ENCODE data around the gene RASGEF1C.
A peak's percentile ranks its signal among the peaks of the same experiment; 100 is the strongest.

RASGEF1C gene

DNA sequence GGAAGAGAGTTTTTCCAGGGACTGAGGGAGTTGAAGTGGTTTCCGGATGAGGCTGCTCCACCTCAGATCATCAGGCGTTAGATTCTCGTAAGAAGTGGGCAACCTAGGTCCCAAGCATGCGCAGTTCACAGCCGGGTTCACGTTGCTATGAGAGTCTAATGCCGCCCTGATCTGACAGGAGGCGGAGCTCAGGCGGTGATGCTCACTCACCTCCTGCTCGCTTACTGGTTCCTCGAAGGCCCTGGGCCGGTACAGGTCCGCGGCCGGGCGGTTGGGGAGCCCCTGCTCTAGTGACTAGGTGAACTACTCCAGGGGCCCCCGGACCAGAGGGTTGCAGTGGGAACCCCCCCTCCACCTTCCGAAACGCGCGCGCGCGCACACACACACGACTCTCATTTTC is 136.5 kb downstream of the RASGEF1C start:
- TF ChIP-seq SIN3A (IDR thresholded peaks at IDR 0.05; ENCODE audit: borderline replicate concordance, insufficient read depth, low read length) (no peak), POLR2AphosphoS5 (IDR thresholded peaks at IDR 0.05; ENCODE audit: low read depth, low read length) (no peak), TAF1 (IDR thresholded peaks at IDR 0.05; ENCODE audit: borderline replicate concordance, insufficient read depth, low read length) (no peak), FOXP2 (optimal IDR thresholded peaks at IDR 0.05; ENCODE audit: borderline replicate concordance, extremely low read depth, extremely low read length, insufficient read depth) (no peak)
- TF ChIP-seq, protein P1, sequence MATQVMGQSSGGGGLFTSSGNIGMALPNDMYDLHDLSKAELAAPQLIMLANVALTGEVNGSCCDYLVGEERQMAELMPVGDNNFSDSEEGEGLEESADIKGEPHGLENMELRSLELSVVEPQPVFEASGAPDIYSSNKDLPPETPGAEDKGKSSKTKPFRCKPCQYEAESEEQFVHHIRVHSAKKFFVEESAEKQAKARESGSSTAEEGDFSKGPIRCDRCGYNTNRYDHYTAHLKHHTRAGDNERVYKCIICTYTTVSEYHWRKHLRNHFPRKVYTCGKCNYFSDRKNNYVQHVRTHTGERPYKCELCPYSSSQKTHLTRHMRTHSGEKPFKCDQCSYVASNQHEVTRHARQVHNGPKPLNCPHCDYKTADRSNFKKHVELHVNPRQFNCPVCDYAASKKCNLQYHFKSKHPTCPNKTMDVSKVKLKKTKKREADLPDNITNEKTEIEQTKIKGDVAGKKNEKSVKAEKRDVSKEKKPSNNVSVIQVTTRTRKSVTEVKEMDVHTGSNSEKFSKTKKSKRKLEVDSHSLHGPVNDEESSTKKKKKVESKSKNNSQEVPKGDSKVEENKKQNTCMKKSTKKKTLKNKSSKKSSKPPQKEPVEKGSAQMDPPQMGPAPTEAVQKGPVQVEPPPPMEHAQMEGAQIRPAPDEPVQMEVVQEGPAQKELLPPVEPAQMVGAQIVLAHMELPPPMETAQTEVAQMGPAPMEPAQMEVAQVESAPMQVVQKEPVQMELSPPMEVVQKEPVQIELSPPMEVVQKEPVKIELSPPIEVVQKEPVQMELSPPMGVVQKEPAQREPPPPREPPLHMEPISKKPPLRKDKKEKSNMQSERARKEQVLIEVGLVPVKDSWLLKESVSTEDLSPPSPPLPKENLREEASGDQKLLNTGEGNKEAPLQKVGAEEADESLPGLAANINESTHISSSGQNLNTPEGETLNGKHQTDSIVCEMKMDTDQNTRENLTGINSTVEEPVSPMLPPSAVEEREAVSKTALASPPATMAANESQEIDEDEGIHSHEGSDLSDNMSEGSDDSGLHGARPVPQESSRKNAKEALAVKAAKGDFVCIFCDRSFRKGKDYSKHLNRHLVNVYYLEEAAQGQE (IDR thresholded peaks at IDR 0.05; ENCODE audit: insufficient read depth in 1 of 2, low read depth in 2 of 2, low read length in 2 of 2) = no peak

DNA sequence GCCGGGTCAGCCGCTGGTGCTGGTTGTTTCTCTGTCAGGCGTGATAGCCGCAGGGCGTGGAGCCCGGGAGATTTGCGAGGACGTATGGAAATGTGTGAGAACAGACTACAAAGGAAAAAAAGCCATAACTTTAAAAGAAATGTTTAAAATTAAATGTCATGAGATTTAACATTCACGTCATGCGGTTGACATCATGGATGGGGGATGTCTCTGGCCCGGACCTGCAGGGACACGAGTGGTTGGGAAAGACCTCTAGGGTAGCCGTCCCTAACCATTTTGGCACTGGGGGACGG is 136.8 kb downstream of the RASGEF1C start:
- no peak for TF ChIP-seq FOXP2 (optimal IDR thresholded peaks at IDR 0.05; ENCODE audit: borderline replicate concordance, extremely low read depth, extremely low read length, insufficient read depth)
- no peak for TF ChIP-seq SIN3A (IDR thresholded peaks at IDR 0.05; ENCODE audit: borderline replicate concordance, insufficient read depth, low read length)
- TF ChIP-seq, protein P1 (IDR thresholded peaks at IDR 0.05; ENCODE audit: insufficient read depth in 1 of 2, low read depth in 2 of 2, low read length in 2 of 2) = no peak
- TF ChIP-seq POLR2AphosphoS5 (IDR thresholded peaks at IDR 0.05; ENCODE audit: low read depth, low read length) = no peak
- TF ChIP-seq TAF1 (IDR thresholded peaks at IDR 0.05; ENCODE audit: borderline replicate concordance, insufficient read depth, low read length) = no peak

DNA sequence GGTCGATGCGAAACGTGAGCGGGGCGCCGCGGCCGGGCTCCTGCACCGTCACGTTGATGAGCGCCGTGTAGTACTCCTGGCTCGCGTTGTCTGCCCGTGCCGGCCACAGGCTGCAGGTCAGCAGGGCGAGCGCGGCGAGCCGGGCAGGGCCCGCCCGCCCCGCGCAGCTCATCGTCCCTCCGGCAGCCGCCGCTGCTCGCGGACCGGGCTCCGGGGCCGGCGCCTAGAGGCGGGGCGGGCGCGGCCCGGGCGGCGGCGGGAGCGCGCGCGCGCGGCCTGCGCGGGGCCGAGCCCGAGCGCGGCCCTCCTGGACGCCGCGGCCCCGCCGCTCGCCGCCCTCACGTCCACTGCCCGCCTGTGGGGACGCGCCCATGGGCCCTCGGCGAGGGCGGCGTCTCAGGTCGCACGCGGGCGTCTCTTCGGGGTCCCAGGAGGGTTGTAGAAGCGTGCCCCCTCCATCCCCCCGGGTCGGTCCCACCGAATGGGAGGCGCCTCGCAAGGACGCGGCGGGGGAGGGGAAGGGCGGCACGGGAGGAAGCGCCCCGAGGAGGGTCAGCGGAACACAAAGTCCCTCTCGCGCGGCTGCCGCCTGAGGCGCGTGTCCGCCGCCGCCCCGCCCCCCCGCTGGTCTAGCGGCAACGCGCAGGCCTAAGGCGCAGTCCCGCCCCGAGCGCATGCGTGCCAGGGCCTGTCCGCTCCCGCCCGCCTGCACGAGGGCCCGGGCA is 137.3 kb downstream of the RASGEF1C start, which contains the start of gene RNF130:
TSS of gene RNF130 (minus strand) at position 229 of the 725 bp plus-strand sequence. CDS start at position 172, 57 bp downstream.
- TF ChIP-seq TAF1 (IDR thresholded peaks at IDR 0.05; ENCODE audit: borderline replicate concordance, insufficient read depth, low read length) (no peak), FOXP2 (optimal IDR thresholded peaks at IDR 0.05; ENCODE audit: borderline replicate concordance, extremely low read depth, extremely low read length, insufficient read depth) (peak; percentile 85), POLR2AphosphoS5 (IDR thresholded peaks at IDR 0.05; ENCODE audit: low read depth, low read length) (peak; percentile 70)
- TF ChIP-seq, protein P1 (IDR thresholded peaks at IDR 0.05; ENCODE audit: insufficient read depth in 1 of 2, low read depth in 2 of 2, low read length in 2 of 2) = no peak

DNA sequence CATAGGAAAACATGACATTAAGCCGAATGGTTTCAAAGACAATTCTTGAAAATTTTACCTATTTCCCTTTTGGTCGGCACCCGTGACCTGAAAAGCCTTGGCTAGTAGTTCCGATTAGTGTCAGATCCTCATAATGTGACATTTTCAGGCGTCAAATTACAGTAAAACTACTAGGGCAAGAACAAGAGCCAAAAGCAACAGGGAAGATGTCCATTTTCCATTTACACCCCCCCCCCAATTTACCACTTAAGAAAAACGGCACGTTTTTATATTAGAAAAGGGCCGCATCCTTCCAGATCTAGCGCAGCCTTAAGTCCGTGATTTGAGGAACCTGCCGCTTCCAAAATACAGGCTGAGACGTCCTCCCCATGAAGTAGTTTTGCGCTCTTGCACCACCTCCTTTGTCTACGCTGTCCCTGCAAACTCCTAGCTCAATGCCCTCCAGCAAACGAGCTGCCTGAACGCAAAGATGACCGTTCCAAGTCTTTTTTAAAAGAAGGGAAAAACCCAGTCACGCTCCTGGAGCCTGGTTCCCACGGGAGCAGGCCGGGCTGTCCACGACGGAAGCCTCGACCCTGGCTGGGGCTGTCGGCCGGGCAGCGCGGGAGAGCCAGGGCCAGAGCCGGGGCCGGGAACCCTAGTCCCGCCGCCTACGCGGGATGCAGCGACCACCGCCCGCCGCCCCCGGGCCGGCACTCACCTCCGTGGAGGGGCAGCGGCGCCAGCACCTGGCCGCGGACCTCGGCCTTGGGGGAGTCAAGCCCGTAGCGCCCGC is 138.1 kb downstream of the RASGEF1C start:
- TF ChIP-seq POLR2AphosphoS5 (IDR thresholded peaks at IDR 0.05; ENCODE audit: low read depth, low read length) (no peak), SIN3A (IDR thresholded peaks at IDR 0.05; ENCODE audit: borderline replicate concordance, insufficient read depth, low read length) (no peak), TAF1 (IDR thresholded peaks at IDR 0.05; ENCODE audit: borderline replicate concordance, insufficient read depth, low read length) (no peak), FOXP2 (optimal IDR thresholded peaks at IDR 0.05; ENCODE audit: borderline replicate concordance, extremely low read depth, extremely low read length, insufficient read depth) (no peak)
- TF ChIP-seq, protein P1 (IDR thresholded peaks at IDR 0.05; ENCODE audit: insufficient read depth in 1 of 2, low read depth in 2 of 2, low read length in 2 of 2) = no peak

Data from PFSK-1 (cell line).